GM19099 (cell line): Measurements from ENCODE around the gene PPFIA1.

Experiments
- POLR2A ChIP-seq: IDR thresholded peaks from 3 replicates; pipeline ENCODE4 v1.6.1; 2011; ENCODE audit warnings: low read depth; ENCODE audit not compliant: insufficient read length; ENCODE audit errors: extremely low read depth

Gene PPFIA1

DNA sequence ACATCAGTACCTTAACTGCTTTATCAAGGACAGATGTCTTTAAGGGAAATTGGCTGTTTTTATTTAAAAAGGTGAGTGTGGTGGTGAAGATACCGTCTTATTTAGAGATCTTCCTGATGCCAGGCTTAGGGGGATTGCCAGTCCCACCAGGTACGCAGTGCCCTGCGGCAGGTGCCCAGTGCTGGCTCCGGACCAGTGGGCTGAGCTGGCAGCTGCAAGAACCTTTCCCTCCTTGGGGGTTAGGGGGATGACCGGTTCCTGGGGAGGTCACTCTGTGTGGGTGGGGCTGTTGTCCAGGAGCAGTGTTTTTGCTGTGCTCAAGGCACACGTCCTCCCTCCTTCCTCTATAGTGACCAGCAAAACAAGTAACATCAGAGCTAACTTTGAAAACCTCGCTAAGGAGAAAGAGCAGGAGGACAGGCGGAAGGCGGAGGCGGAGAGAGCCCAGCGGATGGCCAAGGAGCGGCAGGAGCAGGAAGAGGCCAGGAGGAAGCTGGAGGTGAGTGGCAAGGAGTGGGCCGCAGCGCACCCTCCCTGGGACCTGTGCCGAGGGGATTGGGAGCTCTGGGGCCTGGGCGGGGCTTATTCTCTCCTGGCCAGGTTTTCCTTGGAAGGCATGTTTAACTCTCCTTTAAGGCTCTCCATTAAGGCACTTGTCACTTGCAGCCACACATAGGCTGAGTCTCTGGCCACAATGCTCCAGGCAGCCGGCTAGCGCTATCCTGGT lies 158.4 kb downstream of the PPFIA1 start:
- no peak for TF ChIP-seq POLR2A

DNA sequence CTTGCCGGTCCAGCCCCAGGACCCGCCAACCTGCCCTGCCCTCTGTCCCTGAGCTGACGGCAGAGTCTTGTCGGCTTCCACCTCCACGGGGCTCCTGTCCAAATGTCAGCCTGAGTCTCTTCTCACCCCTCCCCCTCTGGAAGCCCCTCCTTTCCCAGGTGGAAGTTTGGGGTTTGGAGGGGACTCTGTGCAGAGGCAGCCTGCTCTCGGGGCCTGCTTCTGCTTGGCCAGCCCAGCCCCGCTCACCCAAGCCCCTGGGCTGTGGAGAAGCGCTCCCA lies 158.9 kb downstream of the PPFIA1 start:
- no peak for TF ChIP-seq POLR2A

DNA sequence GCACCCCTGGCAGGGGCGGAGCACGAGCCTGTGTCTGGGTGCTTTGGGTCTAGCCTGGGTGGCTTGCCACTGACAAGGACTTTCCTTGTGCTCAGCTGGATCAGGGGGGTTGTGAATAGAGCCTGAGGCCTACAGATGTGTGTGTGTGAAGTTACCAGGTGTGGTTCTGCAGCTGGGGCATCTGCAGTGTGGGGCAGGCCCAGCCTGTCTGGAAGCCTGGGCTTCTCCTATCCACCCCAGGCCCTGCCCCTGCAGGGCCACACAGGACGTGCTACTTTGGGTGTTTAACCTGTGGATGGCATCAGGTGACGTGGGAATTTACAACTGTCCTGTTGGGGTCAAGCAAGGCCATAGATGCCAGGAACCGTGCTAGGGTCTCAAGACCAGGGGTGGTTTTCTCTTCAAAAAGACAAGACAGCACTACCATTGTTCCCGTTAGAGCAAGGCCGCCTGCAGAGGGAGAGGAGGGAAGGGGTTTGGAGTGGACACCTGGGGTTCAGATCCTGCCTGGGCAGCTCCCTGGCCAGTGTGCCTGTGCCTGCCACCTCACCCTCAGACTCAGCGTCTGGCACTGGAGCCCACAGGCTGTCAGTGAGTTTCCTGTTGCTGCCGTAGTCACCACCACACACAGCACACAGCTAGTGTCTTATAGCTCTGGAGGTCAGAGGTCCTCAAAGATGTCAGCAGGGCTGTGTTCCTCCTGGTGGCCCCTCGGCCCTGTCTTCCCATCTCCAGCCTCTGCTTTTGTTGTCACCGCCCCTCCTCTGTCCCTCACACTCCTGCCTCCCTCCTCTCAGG lies 159.4 kb downstream of the PPFIA1 start:
- no peak for TF ChIP-seq POLR2A

DNA sequence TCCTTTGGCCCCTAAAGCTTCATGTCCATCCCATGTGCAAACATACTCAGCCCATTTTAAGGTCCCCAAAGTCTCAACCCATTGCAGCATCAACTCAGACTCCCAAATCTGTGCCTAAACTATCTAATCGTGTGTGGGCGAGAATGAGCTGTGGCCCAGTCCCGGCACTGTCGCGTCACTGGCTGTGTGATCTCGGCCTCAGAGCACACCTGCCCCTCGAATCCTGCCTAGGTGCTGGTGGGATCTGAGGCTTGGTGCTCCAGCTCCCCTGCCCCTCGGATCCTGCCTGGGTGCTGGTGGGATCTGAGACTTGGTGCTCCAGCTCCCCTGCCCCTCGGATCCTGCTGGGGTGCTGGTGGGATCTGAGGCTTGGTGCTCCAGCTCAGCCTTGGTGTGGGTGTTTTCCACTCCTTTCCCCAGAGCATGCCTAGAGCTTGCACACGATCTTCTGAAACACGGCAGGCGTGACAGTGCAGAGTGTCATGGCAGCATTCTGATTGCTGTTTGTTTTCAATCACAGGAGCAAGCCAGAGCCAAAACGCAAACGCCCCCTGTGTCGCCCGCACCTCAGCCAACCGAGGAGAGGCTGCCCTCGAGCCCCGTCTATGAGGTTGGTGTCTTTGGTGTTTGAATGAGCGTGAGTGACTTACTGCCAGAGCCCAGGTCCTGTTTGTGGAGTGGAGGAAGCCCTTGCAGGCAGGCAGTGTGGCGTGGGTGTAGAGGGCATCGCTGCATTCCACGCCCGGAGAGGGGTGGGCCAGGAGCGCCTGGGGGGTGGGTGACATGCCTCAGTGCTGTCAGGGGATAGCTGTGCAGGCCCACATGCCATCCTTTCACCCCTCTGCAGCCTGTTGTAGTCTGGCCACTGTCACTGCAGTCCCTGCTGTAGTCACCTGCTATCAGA lies 160.4 kb downstream of the PPFIA1 start:
- no peak for TF ChIP-seq POLR2A

DNA sequence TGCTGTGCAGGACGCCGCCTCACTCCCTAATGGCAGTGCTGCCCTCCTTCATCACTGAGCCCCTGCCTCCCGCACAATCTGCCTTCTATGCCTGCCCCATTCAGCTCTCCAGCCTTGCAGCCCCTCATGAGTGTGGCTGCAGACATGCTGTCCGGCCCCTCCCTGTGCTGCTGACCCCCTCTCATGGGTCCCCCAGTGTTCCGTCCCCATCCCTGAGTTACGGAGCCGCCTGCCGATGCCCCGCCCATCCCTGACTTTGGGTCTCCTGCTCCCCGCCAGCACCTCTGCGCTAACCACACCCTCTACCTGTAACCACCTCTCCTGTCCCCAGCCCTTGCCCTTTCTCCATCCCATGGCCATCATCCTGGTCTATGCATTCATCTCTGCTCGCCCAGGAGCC lies 161.1 kb downstream of the PPFIA1 start:
- no peak for TF ChIP-seq POLR2A

DNA sequence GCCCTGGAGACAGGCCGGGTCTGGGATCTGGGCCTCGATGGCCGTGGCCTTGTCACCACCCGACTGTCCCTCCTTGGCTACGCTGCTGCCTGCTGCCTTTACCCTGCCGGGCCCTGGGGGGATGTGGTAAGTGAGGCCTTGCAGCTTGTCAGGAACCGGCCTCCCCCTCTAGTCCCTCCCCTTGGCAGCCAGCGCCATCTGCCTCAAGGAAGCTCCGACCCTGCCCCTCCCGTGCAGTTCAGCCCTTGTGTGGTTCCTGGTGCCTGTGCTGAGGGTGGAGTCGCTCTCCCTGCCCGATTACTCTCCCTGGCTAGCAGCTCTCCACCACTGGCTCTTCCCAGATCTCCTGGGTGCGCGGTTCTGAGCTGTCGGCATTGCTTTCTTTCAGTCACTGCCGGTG lies 161.6 kb downstream of the PPFIA1 start:
- no peak for TF ChIP-seq POLR2A

DNA sequence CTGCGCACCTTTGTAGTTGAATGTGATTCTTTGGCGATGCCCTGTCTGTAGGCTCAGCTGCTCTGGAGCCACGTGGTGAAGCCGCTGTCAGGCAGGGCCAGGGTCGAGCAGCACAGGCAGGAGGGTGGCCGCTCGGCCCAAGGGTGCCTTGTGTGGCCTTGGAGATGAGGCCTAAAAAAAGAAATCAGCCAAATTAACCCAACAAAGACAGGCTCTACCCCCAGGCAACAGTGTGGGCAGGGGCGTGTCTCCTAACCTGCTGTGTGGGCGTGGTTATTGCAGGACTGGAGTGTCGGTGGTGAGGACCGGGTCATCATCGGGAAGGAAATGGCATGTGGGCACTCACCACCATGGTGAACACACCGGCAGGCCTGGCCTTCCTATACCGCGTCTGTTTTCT lies 162.1 kb downstream of the PPFIA1 start:
- TF ChIP-seq POLR2A, result no peak

DNA sequence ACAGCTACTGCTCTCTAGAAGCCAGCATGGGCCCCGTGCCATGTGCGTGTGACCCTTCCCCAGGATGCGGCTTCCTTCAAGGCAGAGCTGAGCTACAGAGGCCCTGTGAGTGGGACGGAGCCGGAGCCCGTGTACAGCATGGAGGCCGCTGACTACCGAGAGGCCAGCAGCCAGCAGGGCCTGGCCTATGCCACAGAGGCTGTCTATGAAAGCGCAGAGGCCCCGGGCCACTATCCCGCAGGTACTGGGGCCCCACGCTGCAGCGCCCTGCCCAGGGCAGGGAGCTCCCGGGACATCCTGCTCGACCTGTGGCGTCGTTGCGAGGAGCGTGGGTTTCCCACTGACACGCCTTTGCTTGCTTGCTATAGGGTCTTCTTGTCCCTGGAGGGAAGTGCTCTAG lies 162.5 kb downstream of the PPFIA1 start:
- no peak for TF ChIP-seq POLR2A

DNA sequence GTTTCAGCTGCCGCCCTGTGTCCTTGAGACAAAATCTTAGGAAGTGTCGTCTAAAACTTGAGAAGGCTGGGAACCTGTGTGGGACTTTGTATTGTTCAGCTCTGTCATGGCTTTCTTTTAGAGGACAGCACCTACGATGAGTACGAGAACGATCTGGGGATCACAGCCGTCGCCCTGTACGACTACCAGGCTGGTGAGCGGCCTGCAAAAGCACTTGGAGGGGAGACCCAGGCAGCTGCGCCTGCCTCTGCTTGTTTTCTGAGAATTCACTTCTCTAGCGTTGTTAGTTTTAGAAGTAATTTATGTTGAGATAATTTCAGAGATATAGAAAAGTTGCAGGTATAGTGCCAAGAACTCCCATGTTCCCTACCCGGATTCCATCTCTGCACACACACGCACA lies 163.0 kb downstream of the PPFIA1 start:
- no peak for TF ChIP-seq POLR2A
